Mesothelial cell of epicardium (in vitro differentiated cells): Measurements from ENCODE around the gene USP36. TPM values are rescaled to one million over a fixed set of nuclear protein-coding genes. Genes with fewer than 3 reads are reported as not detected.
A peak's percentile ranks its signal among the peaks of the same experiment; 100 is the strongest.

Experiments
- DNase-seq, 2 experiments: peaks; one replicate each; pipeline ENCODE4 v3.0.0; 2021; ENCODE audit warnings: low spot score in 2 of 2; ENCODE audit not compliant: unreplicated experiment in 2 of 2
- H3K27ac Mint-ChIP-seq: 2 replicates; pipeline ENCODE4 v1.8.0; 2021; ENCODE audit warnings: mixed read lengths
- H3K27me3 Mint-ChIP-seq: 2 replicates; pipeline ENCODE4 v1.8.0; 2021; ENCODE audit warnings: low read depth, mixed read lengths
- H3K36me3 Mint-ChIP-seq: 2 replicates; pipeline ENCODE4 v1.8.0; 2021; ENCODE audit warnings: mixed read lengths
- H3K4me1 Mint-ChIP-seq: 2 replicates; pipeline ENCODE4 v1.8.0; 2021; ENCODE audit warnings: mixed read lengths
- H3K4me3 Mint-ChIP-seq: 2 replicates; pipeline ENCODE4 v1.8.0; 2021; ENCODE audit warnings: mild to moderate bottlenecking, moderate library complexity, mixed read lengths
- H3K9me3 Mint-ChIP-seq: 2 replicates; pipeline ENCODE4 v1.8.0; 2021; ENCODE audit warnings: mixed read lengths
- CTCF ChIP-seq: fragments of 200-600 bp; sonication (generic); IDR thresholded peaks from one replicate; pipeline ENCODE4 v1.5.0; 2021; ENCODE audit warnings: antibody characterized with exemption; ENCODE audit not compliant: unreplicated experiment
- total RNA-seq: library from RNA; stranded (reverse); gene quantifications from 3 replicates; pipeline ENCODE4 v1.2.1, GENCODE V29; 2021

The USP36 gene
- total RNA-seq, 1 donor from 2014 or later, result 62.0 TPM

DNA sequence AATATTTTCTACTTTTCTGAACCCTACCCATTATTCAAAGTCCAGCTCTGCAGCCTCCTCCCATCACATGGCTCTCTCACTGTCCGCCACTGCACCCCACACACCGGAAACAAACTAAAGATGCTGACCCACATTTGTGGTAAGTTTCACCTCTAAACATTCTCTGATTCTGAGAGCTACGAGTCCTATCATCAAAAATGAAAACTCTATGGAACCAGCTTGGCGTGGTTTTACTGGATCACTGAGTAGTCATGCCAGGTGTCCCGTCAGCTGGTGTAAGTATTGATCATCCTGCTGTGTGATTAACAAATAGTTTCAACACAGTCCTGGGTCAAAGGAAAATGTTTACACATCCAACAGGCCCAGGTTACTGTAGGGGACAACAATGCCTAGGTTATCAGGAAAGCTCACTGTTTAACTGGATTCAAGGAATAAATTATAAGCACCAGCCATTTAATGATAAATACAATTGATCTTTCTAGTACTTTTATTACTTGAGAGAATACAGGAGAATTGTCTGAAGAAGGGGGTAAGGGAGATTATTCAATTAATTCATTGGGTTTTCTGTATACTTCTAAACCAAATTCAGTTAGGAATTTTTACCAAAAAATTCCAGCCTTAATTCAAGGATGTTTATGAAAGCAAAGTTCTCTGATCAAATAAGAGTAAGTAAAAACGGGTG, 92.4 kb downstream of the USP36 start:
- DNase-seq, result no peak
- Mint-ChIP-seq H3K4me3 (no peak overlapping the region), H3K27ac (peak overlapping the region; percentile 15), H3K9me3 (no peaks in the 10 kb centered on the region), H3K27me3 (no peaks in the 10 kb centered on the region), H3K36me3 (peaks cover 9% of the 10 kb centered on the region), H3K4me1 (peaks cover 6% of the 10 kb centered on the region)
- no peak for TF ChIP-seq CTCF

GRCh38 chr17:78747488-78747887, 93.1 kb downstream of the USP36 start:
- no peak for TF ChIP-seq CTCF
- Mint-ChIP-seq H3K9me3 (no peaks in the 10 kb centered on the region), H3K4me3 (no peak overlapping the region), H3K4me1 (peaks cover 6% of the 10 kb centered on the region), H3K27me3 (no peaks in the 10 kb centered on the region), H3K36me3 (peaks cover 12% of the 10 kb centered on the region), H3K27ac (no peak overlapping the region)
- no peak for DNase-seq

DNA sequence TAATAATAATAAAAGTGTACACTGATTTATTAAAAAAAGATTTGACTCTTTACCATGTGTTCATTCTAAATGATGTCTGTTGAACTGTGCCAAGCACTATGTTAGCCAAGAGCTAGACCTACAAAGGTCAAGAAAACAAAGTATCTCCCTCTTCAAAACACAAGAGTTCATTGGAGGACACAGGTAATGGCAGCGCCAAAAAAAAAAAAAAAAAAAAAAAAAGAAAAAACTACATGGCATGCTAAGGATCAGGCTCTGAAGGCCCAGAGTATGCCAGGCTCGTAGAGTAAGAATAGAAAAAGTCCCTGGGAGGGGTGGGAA, 93.7 kb downstream of the USP36 start:
- H3K27ac Mint-ChIP-seq, result no peak overlapping the region
- no peak overlapping the region for H3K4me3 Mint-ChIP-seq

GRCh38 chr17:78746263-78746948, 94.2 kb downstream of the USP36 start:
- no peak for TF ChIP-seq CTCF
- H3K27ac Mint-ChIP-seq, result no peak overlapping the region
- peaks cover 12% of the 10 kb centered on the region for H3K36me3 Mint-ChIP-seq
- no peaks in the 10 kb centered on the region for H3K9me3 Mint-ChIP-seq
- no peak for DNase-seq
- H3K27me3 Mint-ChIP-seq, result no peaks in the 10 kb centered on the region
- peaks cover 10% of the 10 kb centered on the region for H3K4me1 Mint-ChIP-seq
- H3K4me3 Mint-ChIP-seq, result no peak overlapping the region

More for the DNA sequence above, 93.7 kb downstream of the USP36 start:
- no peak for DNase-seq
- H3K36me3 Mint-ChIP-seq, result peaks cover 12% of the 10 kb centered on the region
- peaks cover 7% of the 10 kb centered on the region for H3K4me1 Mint-ChIP-seq
- no peak for TF ChIP-seq CTCF
- H3K9me3 Mint-ChIP-seq, result no peaks in the 10 kb centered on the region
- H3K27me3 Mint-ChIP-seq, result no peaks in the 10 kb centered on the region

Other genes with a start within 250 kb of the USP36 start
- 40.3 to 44.3 TPM (median 42.8 TPM) in 3 replicates for gene CYTH1, start 58.5 kb downstream of the USP36 start, total RNA-seq
- 3.2 to 4.2 TPM (median 3.8 TPM) in 3 replicates for gene CEP295NL, start 62.4 kb upstream of the USP36 start, total RNA-seq
- 106 to 109 TPM (median 106 TPM) in 3 replicates for gene TIMP2, start 84.6 kb upstream of the USP36 start, total RNA-seq
- 373 to 393 TPM (median 375 TPM) in 3 replicates for gene LGALS3BP, start 139.1 kb upstream of the USP36 start, total RNA-seq
- gene CANT1, start 168.9 kb upstream of the USP36 start, total RNA-seq, result 64.2 to 79.3 TPM (median 68.2 TPM) in 3 replicates
- 21.9 to 22.1 TPM (median 22.1 TPM) in 3 replicates for gene C1QTNF1, start 183.4 kb upstream of the USP36 start, total RNA-seq
- 72.5 to 77.7 TPM (median 76.2 TPM) in 3 replicates for gene ENGASE, start 234.0 kb upstream of the USP36 start, total RNA-seq